IMR-90 (cell line): ENCODE data around the gene KRT39. TPM values are rescaled to one million over a fixed set of nuclear protein-coding genes. Genes with fewer than 3 reads are reported as not detected.

Source experiments
- NFE2L2 ChIP-seq: fragments of 150-350 bp; IDR thresholded peaks from 2 replicates; pipeline ENCODE4 v1.6.1; 2016; ENCODE audit warnings: low read depth, mild to moderate bottlenecking, low read length
- RAD21 ChIP-seq: IDR thresholded peaks from 2 replicates; pipeline ENCODE4 v1.6.1; 2012; ENCODE audit warnings: low read length, improper control_type of control experiment
- polyA plus RNA-seq, 3 experiments: library from polyadenylated mRNA; depleted of rRNA; stranded (reverse); fragments of >200 nt; gene quantifications; 2 replicates each; pipeline ENCODE4 v1.2.3, GENCODE V29; 2012; ENCODE audit warnings: low replicate concordance in 1 of 3
- total RNA-seq: library from RNA; depleted of rRNA; stranded (reverse); fragments of >200 nt; gene quantifications from 2 replicates; pipeline ENCODE4 v1.2.3, GENCODE V29; 2012
- TF ChIP-seq, protein P1 (sequence below): conservative IDR thresholded peaks from 2 replicates; pipeline ENCODE4 v1.5.1; 2012; ENCODE audit warnings: mild to moderate bottlenecking, low read depth, low read length, improper control_type of control experiment

The KRT39 gene
- total and polyA plus RNA-seq, 2 of the 4 experiments (the other 2 are of a cell fraction): 0.15 TPM; not detected in 1

- TF ChIP-seq NFE2L2 (no peak), RAD21 (no peak)
- TF ChIP-seq, protein P1, sequence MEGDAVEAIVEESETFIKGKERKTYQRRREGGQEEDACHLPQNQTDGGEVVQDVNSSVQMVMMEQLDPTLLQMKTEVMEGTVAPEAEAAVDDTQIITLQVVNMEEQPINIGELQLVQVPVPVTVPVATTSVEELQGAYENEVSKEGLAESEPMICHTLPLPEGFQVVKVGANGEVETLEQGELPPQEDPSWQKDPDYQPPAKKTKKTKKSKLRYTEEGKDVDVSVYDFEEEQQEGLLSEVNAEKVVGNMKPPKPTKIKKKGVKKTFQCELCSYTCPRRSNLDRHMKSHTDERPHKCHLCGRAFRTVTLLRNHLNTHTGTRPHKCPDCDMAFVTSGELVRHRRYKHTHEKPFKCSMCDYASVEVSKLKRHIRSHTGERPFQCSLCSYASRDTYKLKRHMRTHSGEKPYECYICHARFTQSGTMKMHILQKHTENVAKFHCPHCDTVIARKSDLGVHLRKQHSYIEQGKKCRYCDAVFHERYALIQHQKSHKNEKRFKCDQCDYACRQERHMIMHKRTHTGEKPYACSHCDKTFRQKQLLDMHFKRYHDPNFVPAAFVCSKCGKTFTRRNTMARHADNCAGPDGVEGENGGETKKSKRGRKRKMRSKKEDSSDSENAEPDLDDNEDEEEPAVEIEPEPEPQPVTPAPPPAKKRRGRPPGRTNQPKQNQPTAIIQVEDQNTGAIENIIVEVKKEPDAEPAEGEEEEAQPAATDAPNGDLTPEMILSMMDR: no peak
Observed at GRCh38 chr17:40912486-40913210, 54.1 kb downstream of the KRT39 start (continued).
